Activated T-helper 1 cell treated with anti-CD3 and anti-CD28 coated beads, Interleukin-2, amount 50 U/mL, for 16 hours (primary cell): Measurements from ENCODE around the gene NSG1.
"Not testable (repeated sequence)": the region's sequence is repeated elsewhere in the genome, so short reads cannot be mapped to it uniquely, and the experiment has no call there.

Source experiments
- DNase-seq, 2 donors: peaks; one replicate each; pipeline ENCODE4 v3.0.0-alpha.2; 2020; ENCODE audit warnings: low read depth in 1 of 2, low spot score in 1 of 2

Gene NSG1

DNA sequence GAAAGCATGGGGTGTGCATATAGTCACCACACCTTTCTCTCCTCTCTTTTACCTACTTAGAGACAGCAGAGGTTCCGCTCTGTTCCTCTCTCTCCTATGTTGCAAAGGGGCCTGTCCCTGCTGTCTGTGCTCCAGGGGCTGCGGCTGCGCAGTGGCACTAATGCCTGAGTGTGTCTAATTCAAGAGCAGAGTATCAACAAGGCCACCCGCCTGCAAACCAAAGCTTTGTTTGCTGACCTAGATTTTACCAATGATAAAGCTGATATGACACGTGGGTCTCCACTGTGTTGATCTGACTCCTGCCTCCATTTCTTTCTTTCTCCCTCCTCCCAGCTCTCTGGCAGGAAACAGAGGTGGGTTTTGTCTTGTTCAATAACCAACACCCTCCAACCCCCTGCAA is 74.9 kb downstream of the NSG1 start:
- DNase-seq = peak; percentile 1 to 38

DNA sequence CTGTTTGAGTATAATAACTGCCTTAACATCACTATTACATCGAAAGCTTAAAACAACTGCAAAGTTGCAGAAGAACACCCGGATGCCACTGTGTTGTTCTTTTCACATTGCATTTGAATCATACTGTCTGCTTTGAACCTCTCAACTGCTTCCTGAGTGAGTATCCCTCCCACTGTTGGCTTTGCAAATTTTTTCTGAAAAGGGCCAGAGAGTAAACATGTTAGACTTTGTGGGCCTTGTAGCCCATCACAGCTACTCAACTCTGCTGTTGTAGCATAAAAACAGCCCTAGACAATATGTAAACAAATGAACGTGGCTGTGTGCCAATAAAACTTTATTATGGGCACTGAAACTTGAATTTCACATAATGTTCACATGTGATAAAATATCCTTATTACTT is 76.1 kb downstream of the NSG1 start:
- DNase-seq = no peak

DNA sequence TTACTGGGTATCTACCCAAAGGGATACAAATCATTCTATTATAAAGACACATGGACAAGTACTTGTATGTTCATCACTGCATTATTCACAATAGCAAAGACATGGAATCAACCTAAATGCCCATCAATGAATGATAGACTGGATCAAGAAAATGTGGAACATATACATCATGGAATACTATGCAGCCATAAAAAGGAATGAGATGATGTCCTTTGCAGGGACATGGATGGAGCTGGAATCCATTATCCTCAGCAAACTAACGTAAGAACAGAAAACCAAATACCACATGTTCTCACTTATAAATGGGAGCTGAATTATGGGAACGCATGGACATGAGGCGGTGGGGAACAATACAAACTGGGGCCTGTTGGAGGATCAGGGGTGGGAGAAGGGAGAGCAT is 78.3 kb downstream of the NSG1 start:
- not testable (repeated sequence) for DNase-seq
